NCI-H526 (cell line): Measurements from ENCODE around the gene MROH8.
"Not testable (repeated sequence)": the region's sequence is repeated elsewhere in the genome, so short reads cannot be mapped to it uniquely, and the experiment has no call there.

Source experiments
- DNase-seq, 2 experiments: peaks; one replicate each; lab custom pipeline; 2025; lab: John Stamatoyannopoulos, UW

The MROH8 gene

GRCh38 chr20:37154684-37155298 lies 24.6 kb downstream of the MROH8 start:
- no peak for DNase-seq

- DNase-seq, result no peak
Observed at GRCh38 chr20:37152284-37152683, 27.1 kb downstream of the MROH8 start.

GRCh38 chr20:37151529-37151928 lies 27.8 kb downstream of the MROH8 start:
- DNase-seq, result no peak

DNA sequence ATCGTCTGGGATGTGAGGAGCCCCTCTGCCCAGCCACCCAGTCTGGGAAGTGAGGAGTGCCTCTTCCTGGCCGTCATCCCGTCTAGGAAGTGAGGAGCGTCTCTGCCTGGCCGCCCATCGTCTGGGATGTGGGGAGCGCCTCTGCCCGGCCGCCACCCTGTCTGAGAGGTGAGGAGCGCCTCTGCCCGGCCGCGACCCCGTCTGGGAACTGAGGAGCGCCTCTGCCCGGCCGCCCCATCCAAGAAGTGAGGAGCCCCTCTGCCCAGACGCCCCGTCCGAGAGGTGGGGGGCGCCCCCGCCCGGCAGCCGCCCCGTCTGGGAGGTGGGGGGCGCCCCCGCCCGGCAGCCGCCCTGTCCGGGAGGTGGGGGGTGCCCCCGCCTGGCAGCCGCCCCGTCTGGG lies 28.5 kb downstream of the MROH8 start:
- DNase-seq, result not testable (repeated sequence)

- DNase-seq, result no peak
Observed at GRCh38 chr20:37147250-37147649, 32.1 kb downstream of the MROH8 start.

DNA sequence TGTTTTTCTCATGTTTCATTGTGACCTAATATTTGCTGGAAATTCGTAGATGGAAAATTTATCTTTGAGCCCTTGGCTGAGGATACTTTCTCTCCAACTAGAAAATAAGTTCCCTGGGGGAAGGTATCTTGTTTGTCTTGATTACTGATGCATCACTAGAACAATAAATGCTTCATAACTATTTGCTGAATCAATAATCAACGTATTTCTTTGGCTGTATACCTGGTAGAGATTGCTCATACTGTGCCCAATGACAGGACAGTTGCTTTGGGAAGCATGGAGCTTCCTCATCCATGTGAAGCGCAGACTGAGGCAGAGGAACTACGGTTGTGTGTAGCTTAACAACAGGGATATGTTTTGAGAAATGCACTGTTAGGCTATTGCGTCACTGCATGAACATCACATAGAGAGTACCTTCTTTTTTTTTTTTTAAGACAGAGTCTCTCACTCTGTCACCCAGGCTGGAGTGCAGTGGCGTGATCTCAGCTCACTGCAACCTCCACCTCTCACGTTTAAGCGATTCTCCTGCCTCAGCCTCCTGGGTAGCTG lies 34.4 kb downstream of the MROH8 start:
- DNase-seq, result no peak

DNA sequence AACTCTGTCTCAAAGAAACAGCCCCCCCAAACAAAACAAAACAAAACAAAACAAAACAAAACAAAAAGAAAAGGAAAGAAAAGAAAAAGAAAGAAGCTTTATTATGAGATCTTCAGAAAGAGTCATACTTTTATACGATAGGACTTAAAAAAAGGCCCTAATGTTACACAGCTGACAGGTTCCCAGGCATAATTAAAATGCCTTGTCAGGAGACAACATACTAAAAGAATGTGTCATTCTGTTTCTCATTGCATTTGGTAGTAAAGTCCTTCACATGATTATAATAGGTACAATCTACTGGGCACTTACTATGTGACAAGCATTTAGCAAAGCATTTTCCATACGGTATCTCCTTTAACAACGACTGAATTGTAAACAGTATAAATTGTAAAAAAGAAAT lies 36.6 kb downstream of the MROH8 start:
- no peak for DNase-seq

DNA sequence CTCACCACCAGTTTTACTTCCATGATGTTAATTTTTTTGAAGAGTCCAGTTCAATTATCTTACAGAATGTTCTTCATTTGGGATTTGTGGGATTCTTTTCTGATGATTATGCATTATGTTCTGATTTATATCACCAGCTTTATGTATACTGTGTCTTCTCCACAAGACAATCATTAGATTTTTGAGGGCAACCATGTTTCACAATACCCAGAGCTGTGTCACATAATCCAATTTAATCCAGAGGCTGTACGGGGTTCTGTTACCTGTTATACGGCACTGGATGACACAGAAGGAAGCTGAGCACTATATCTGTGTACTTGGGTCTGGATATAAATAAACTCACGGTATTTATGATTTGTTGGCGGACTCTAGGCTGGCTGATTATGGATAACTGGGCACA lies 41.8 kb downstream of the MROH8 start:
- DNase-seq, result no peak

DNA sequence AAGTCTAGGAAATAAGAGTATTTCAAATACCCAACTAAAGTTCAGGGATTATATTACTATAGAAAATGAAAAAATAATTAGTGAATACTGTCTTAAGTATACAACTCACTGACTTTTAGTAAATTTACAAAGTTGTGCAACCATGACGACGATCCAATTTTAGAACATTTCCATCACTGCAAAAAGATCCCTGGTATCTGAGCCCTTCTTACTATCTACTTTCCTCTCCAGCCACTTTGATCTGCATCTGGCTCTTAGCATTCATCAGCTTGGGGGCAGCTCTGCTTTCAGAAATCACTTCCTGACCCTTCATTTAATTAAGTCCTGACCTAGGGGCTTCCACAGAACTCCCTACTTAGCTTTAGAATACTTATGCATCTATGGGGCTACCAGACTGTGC lies 45.4 kb downstream of the MROH8 start:
- DNase-seq, result no peak

DNA sequence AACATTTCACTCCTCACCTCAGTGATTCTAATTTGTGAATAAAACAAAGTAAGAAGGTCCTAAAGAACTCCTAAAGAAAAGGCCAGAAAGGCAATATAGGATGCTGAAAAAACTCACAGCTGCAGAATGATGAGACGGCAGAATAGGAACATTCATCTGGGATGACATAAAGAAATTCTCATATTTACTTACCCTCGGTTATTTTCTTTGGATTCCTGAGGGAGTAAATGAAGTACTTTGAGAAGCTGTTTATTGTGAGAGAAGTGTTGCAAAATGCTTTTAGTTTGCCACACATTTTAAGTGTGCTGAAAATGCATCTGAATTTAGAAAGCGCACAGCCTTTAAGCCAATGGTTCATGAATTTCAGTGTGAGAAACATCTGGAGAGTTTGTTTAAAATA lies 47.9 kb downstream of the MROH8 start:
- no peak for DNase-seq

- no peak for DNase-seq
Observed at GRCh38 chr20:37128803-37129202, 50.5 kb downstream of the MROH8 start.

GRCh38 chr20:37126290-37126689 lies 53.1 kb downstream of the MROH8 start:
- DNase-seq, result not testable (repeated sequence)

GRCh38 chr20:37123441-37123840 lies 55.9 kb downstream of the MROH8 start:
- DNase-seq, result peak in 1 of 2 experiments; percentile 5

GRCh38 chr20:37120497-37120896 lies 58.9 kb downstream of the MROH8 start:
- DNase-seq, result peak; percentile 40 to 79

DNA sequence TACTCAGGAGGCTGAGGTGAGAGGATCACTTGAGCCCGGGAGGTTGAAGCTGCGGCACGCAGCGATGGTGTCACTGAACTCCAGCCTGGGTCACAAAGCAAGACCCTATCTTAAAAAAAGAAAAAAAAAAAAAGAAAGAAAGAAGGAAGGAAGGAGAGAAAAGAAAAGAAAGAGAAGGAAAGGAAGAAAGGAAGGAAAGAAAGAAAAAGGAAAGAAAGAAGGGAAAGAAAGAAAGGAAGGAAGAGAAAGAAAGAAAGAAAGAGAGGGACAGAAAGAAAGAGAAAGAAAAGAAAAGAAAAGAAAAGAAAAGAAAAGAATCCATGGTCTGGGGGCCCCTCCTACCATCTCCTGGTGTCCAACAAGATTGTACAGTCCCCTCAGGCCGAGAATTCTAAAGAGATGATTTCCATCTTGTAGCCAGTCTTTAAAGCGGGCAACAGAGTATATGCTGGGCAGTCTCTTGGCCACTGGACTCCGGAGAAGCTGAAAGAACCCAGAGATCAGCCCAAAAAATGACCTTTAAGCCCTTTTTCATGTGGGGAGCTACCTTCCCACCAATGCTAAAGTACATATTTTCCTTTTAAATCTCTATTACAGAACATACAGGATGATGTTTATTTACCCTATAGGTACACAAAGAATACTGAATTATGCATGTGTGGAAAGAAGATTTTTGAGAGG lies 59.9 kb downstream of the MROH8 start:
- DNase-seq, result no peak

- no peak for DNase-seq
Observed at GRCh38 chr20:37114012-37114411, 65.3 kb downstream of the MROH8 start.

GRCh38 chr20:37111926-37112455 lies 67.4 kb downstream of the MROH8 start:
- no peak for DNase-seq

- no peak for DNase-seq
Observed at GRCh38 chr20:37108676-37109075, 70.7 kb downstream of the MROH8 start.

DNA sequence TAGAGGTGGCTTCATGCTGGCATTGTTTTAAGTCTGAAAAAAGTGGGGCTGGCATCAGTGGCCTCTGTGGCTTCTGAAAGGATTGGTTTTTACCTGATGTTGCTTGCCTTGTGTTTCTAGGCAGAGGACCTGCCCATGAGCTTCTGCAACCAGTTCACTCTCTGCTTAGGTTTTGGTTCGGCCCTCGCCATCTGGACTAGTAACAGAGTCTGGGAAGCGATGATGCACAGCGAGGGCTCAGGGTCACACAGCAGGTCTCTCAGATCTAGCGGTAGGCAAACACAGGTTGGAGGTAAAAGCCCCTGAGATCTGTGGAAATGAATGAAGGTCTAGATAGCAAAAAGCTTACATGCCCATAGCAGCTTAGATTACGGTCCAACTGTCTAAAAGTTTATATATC lies 76.8 kb downstream of the MROH8 start:
- peak; percentile 9 to 48 for DNase-seq

GRCh38 chr20:37096415-37097041 lies 82.8 kb downstream of the MROH8 start:
- DNase-seq, result no peak

GRCh38 chr20:37095599-37096414 lies 83.5 kb downstream of the MROH8 start, which contains the start of gene RBL1:
TSS of gene RBL1 (minus strand) at chr20:37095997. CDS start at chr20:37095928, 69 bp downstream.
- peak; percentile 91 to 95 for DNase-seq

GRCh38 chr20:37095108-37095598 lies 84.2 kb downstream of the MROH8 start:
- DNase-seq, result peak; percentile 33 to 64
